Muscle of leg (tissue), 11 donors: Measurements from ENCODE around the gene NPAS3. TPM values are rescaled to one million over a fixed set of nuclear protein-coding genes. Genes with fewer than 3 reads are reported as not detected.

ENCODE experiments used
- DNase-seq: peaks from one replicate; pipeline ENCODE4 v3.0.0; 2013
- H3K27ac ChIP-seq: one replicate; pipeline ENCODE4 v1.5.1; 2013; ENCODE audit warnings: mild to moderate bottlenecking, low read length, control low read depth
- H3K27me3 ChIP-seq: one replicate; pipeline ENCODE4 v1.6.1; 2013; ENCODE audit warnings: low read length; ENCODE audit not compliant: control insufficient read depth, insufficient read depth
- H3K36me3 ChIP-seq: one replicate; pipeline ENCODE4 v1.6.1; 2013; ENCODE audit warnings: low read length; ENCODE audit not compliant: control insufficient read depth, insufficient read depth
- H3K4me1 ChIP-seq: one replicate; pipeline ENCODE4 v1.6.1; 2013; ENCODE audit warnings: low read length; ENCODE audit not compliant: control insufficient read depth, insufficient read depth
- H3K4me3 ChIP-seq: one replicate; pipeline ENCODE4 v1.5.1; 2013; ENCODE audit warnings: low read length, control low read depth
- H3K9me3 ChIP-seq: replicated peaks from 2 replicates; pipeline ENCODE4 v1.6.1; 2013; ENCODE audit warnings: low read depth, low read length; ENCODE audit not compliant: control insufficient read depth
- WGBS: methylation state at CpG from one replicate; pipeline ENCODE4 v1.1.5; 2013; ENCODE audit warnings: missing lambda C conversion rate; ENCODE audit not compliant: insufficient coverage; 5-methylcytosine and 5-hydroxymethylcytosine counted together
- polyA plus RNA-seq, 8 donors: library from polyadenylated mRNA; unstranded; fragments of 120-200 nt; gene quantifications; one replicate each; pipeline versions ENCODE4 v1.2.1 to v1.2.3, GENCODE V29; 2013; ENCODE audit warnings: inconsistent platforms in 1 of 8, low replicate concordance in 1 of 8; ENCODE audit not compliant: insufficient read length in 8 of 8, insufficient read depth in 1 of 8
- total RNA-seq: library from RNA; stranded (reverse); fragments of 120-200 nt; gene quantifications from one replicate; pipeline ENCODE4 v1.2.4, GENCODE V29; 2013

The NPAS3 gene
- total and polyA plus RNA-seq, 9 donors: 3.4 to 7.6 (median 5.1) TPM

GRCh38 chr14:33343016-33343415, 404.3 kb downstream of the NPAS3 start:
- no peak for DNase-seq
- H3K27ac ChIP-seq: no peak overlapping the region
- H3K36me3 ChIP-seq: no peaks in the 10 kb centered on the region
- no CpG with 5 or more reads among the region's 3 CpGs for WGBS
- H3K9me3 ChIP-seq: no peaks in the 10 kb centered on the region
- no peaks in the 10 kb centered on the region for H3K27me3 ChIP-seq
- H3K4me3 ChIP-seq: no peak overlapping the region
- H3K4me1 ChIP-seq: no peaks in the 10 kb centered on the region

GRCh38 chr14:33347796-33348195, 409.1 kb downstream of the NPAS3 start:
- H3K27ac ChIP-seq: no peak overlapping the region
- no peaks in the 10 kb centered on the region for H3K27me3 ChIP-seq
- no peaks in the 10 kb centered on the region for H3K36me3 ChIP-seq
- DNase-seq: no peak
- H3K4me1 ChIP-seq: peaks cover 8% of the 10 kb centered on the region
- no CpG with 5 or more reads among the region's 1 CpG for WGBS
- no peak overlapping the region for H3K4me3 ChIP-seq
- no peaks in the 10 kb centered on the region for H3K9me3 ChIP-seq

GRCh38 chr14:33348510-33348909, 409.8 kb downstream of the NPAS3 start:
- Histone ChIP-seq H3K9me3 (no peaks in the 10 kb centered on the region), H3K36me3 (no peaks in the 10 kb centered on the region), H3K4me3 (no peak overlapping the region), H3K27me3 (no peaks in the 10 kb centered on the region), H3K27ac (no peak overlapping the region), H3K4me1 (peaks cover 8% of the 10 kb centered on the region)
- WGBS: no CpG with 5 or more reads among the region's 4 CpGs
- no peak for DNase-seq

- Histone ChIP-seq H3K27ac (no peak overlapping the region), H3K4me1 (peaks cover 8% of the 10 kb centered on the region), H3K27me3 (no peaks in the 10 kb centered on the region), H3K9me3 (no peaks in the 10 kb centered on the region), H3K4me3 (no peak overlapping the region), H3K36me3 (no peaks in the 10 kb centered on the region)
- no peak for DNase-seq
- 68% methylated on average over 6 of the region's 10 CpGs for WGBS
These were observed 411.2 kb downstream of the NPAS3 start for GRCh38 chr14:33349871-33350270.

GRCh38 chr14:33350366-33350990, 411.8 kb downstream of the NPAS3 start:
- Histone ChIP-seq H3K4me3 (no peak overlapping the region), H3K27ac (no peak overlapping the region), H3K27me3 (no peaks in the 10 kb centered on the region), H3K9me3 (no peaks in the 10 kb centered on the region), H3K4me1 (peaks cover 8% of the 10 kb centered on the region), H3K36me3 (no peaks in the 10 kb centered on the region)
- DNase-seq: no peak
- WGBS: 75% methylated on average over 5 of the region's 10 CpGs

GRCh38 chr14:33352821-33353220, 414.1 kb downstream of the NPAS3 start:
- no peak overlapping the region for H3K4me3 ChIP-seq
- H3K27me3 ChIP-seq: no peaks in the 10 kb centered on the region
- DNase-seq: no peak
- no peaks in the 10 kb centered on the region for H3K36me3 ChIP-seq
- no peaks in the 10 kb centered on the region for H3K9me3 ChIP-seq
- H3K4me1 ChIP-seq: peaks cover 15% of the 10 kb centered on the region
- H3K27ac ChIP-seq: no peak overlapping the region

GRCh38 chr14:33356181-33356580, 417.5 kb downstream of the NPAS3 start:
- WGBS: no CpG with 5 or more reads among the region's 2 CpGs
- Histone ChIP-seq H3K27ac (no peak overlapping the region), H3K4me1 (peaks cover 7% of the 10 kb centered on the region), H3K4me3 (no peak overlapping the region), H3K36me3 (no peaks in the 10 kb centered on the region), H3K27me3 (no peaks in the 10 kb centered on the region), H3K9me3 (no peaks in the 10 kb centered on the region)
- peak; percentile 71 for DNase-seq

GRCh38 chr14:33357225-33358010, 418.7 kb downstream of the NPAS3 start:
- Histone ChIP-seq H3K9me3 (no peaks in the 10 kb centered on the region), H3K4me3 (no peak overlapping the region), H3K27me3 (no peaks in the 10 kb centered on the region), H3K27ac (no peak overlapping the region), H3K4me1 (peaks cover 7% of the 10 kb centered on the region), H3K36me3 (no peaks in the 10 kb centered on the region)
- DNase-seq: peak; percentile 44
- WGBS: 87% methylated on average over 5 of the region's 8 CpGs

- Histone ChIP-seq H3K27ac (no peak overlapping the region), H3K9me3 (no peaks in the 10 kb centered on the region), H3K4me3 (no peak overlapping the region), H3K4me1 (peaks cover 7% of the 10 kb centered on the region), H3K27me3 (no peaks in the 10 kb centered on the region), H3K36me3 (no peaks in the 10 kb centered on the region)
- no peak for DNase-seq
- 100% methylated on average over 1 of the region's 7 CpGs for WGBS
These were observed 420.7 kb downstream of the NPAS3 start for GRCh38 chr14:33359288-33359881.

GRCh38 chr14:33362934-33363333, 424.3 kb downstream of the NPAS3 start:
- no peak for DNase-seq
- Histone ChIP-seq H3K4me1 (no peaks in the 10 kb centered on the region), H3K36me3 (no peaks in the 10 kb centered on the region), H3K4me3 (no peak overlapping the region), H3K9me3 (no peaks in the 10 kb centered on the region), H3K27ac (no peak overlapping the region), H3K27me3 (no peaks in the 10 kb centered on the region)
- WGBS: no CpG with 5 or more reads among the region's 6 CpGs
